T-helper 2 cell (primary cell): Measurements from ENCODE around the gene ITGB2.

Experiments
- DNase-seq, 5 experiments: peaks; one replicate each; pipeline versions ENCODE4 v3.0.0 to v3.0.0-alpha.2; 2012 to 2022

ITGB2 gene

GRCh38 chr21:44846224-44846484, 74.5 kb downstream of the ITGB2 start:
- no peak for DNase-seq

- peak in 4 of 5 experiments; percentile 30 to 45 (median 36) for DNase-seq
These were observed 75.1 kb downstream of the ITGB2 start for GRCh38 chr21:44845418-44846223.

- no peak for DNase-seq
These were observed 76.4 kb downstream of the ITGB2 start for GRCh38 chr21:44844256-44844655.

- DNase-seq = no peak
These were observed 77.8 kb downstream of the ITGB2 start for GRCh38 chr21:44842721-44843445.

GRCh38 chr21:44842087-44842486, 78.6 kb downstream of the ITGB2 start:
- no peak for DNase-seq

GRCh38 chr21:44840771-44841170, 79.9 kb downstream of the ITGB2 start:
- no peak for DNase-seq

GRCh38 chr21:44838951-44839350, 81.7 kb downstream of the ITGB2 start:
- DNase-seq = no peak

GRCh38 chr21:44838039-44838895, 82.4 kb downstream of the ITGB2 start:
- DNase-seq = no peak

GRCh38 chr21:44837537-44837936, 83.2 kb downstream of the ITGB2 start:
- DNase-seq = no peak

- DNase-seq = no peak
These were observed 83.8 kb downstream of the ITGB2 start for GRCh38 chr21:44836666-44837471.

GRCh38 chr21:44836349-44836665, 84.4 kb downstream of the ITGB2 start:
- DNase-seq = no peak
